Activated CD8-positive, alpha-beta memory T cell treated with anti-CD3 and anti-CD28 coated beads, Interleukin-2, amount 50 U/mL, for 24 hours (primary cell): ENCODE measurements around the gene MPPED1.

Source experiments
- DNase-seq: peaks from one replicate; pipeline ENCODE4 v3.0.0-alpha.2; 2020; ENCODE audit errors: extremely low read depth

The MPPED1 gene

GRCh38 chr22:43476341-43476740 lies 64.5 kb downstream of the MPPED1 start:
- no peak for DNase-seq

GRCh38 chr22:43476751-43477725 lies 65.2 kb downstream of the MPPED1 start:
- DNase-seq, result no peak

- no peak for DNase-seq
Observed at GRCh38 chr22:43477966-43478365, 66.2 kb downstream of the MPPED1 start.

- DNase-seq, result no peak
Observed at GRCh38 chr22:43478621-43479300, 66.9 kb downstream of the MPPED1 start.

GRCh38 chr22:43479301-43479950 lies 67.6 kb downstream of the MPPED1 start:
- no peak for DNase-seq

- no peak for DNase-seq
Observed at GRCh38 chr22:43479962-43480361, 68.1 kb downstream of the MPPED1 start.

GRCh38 chr22:43481568-43482317 lies 69.9 kb downstream of the MPPED1 start:
- DNase-seq, result no peak

GRCh38 chr22:43482318-43482625 lies 70.5 kb downstream of the MPPED1 start:
- no peak for DNase-seq

- no peak for DNase-seq
Observed at GRCh38 chr22:43483266-43483665, 71.5 kb downstream of the MPPED1 start.

GRCh38 chr22:43483669-43484068 lies 71.9 kb downstream of the MPPED1 start:
- no peak for DNase-seq

GRCh38 chr22:43484227-43484626 lies 72.4 kb downstream of the MPPED1 start:
- no peak for DNase-seq

GRCh38 chr22:43485502-43486089 lies 73.8 kb downstream of the MPPED1 start:
- DNase-seq, result no peak

GRCh38 chr22:43487311-43488030 lies 75.7 kb downstream of the MPPED1 start:
- DNase-seq, result no peak

GRCh38 chr22:43488031-43488866 lies 76.4 kb downstream of the MPPED1 start:
- DNase-seq, result no peak

GRCh38 chr22:43488937-43489336 lies 77.1 kb downstream of the MPPED1 start:
- no peak for DNase-seq

GRCh38 chr22:43490311-43490710 lies 78.5 kb downstream of the MPPED1 start:
- DNase-seq, result no peak

- DNase-seq, result no peak
Observed at GRCh38 chr22:43491177-43491576, 79.4 kb downstream of the MPPED1 start.

- no peak for DNase-seq
Observed at GRCh38 chr22:43491737-43492136, 79.9 kb downstream of the MPPED1 start.

GRCh38 chr22:43493297-43493696 lies 81.5 kb downstream of the MPPED1 start:
- no peak for DNase-seq
